B cell (primary cell): Measurements from ENCODE around the gene IKBKE. TPM values are rescaled to one million over a fixed set of nuclear protein-coding genes. Genes with fewer than 3 reads are reported as not detected.

Experiments used
- ATAC-seq: fragments of 200-7000 bp; cut with Tn5 transposase; one replicate; pipeline ENCODE4 v1.10.0; 2021; ENCODE audit warnings: low read depth, mild to moderate bottlenecking, moderate number of reproducible peaks, moderate library complexity
- CTCF ChIA-PET: fragments of 350-600 bp; sonication (Branson Sonifier 250); formaldehyde crosslinking; loops from one replicate; lab custom pipeline; 2021; ENCODE audit warnings: antibody characterized with exemption, inconsistent platforms; lab: Charles Lee
- POLR2A ChIA-PET: fragments of 350-600 bp; sonication (Branson Sonifier 250); formaldehyde crosslinking; loops from one replicate; lab custom pipeline; 2021; ENCODE audit warnings: antibody characterized with exemption; lab: Charles Lee
- DNase-seq: peaks from one replicate; pipeline ENCODE4 v3.0.0; 2013
- H2AFZ ChIP-seq: 2 replicates; pipeline ENCODE4 v1.6.1; 2012; ENCODE audit warnings: mild to moderate bottlenecking, low read depth, low read length; ENCODE audit not compliant: insufficient read depth, poor library complexity, severe bottlenecking
- H3K27ac ChIP-seq, 2 donors: 1 replicate in 1 of 2; 2 replicates in 1 of 2; pipeline ENCODE4 v1.5.1; 2012 to 2013; ENCODE audit warnings: low read length in 2 of 2, mild to moderate bottlenecking in 2 of 2, moderate library complexity in 1 of 2
- H3K27me3 ChIP-seq, 4 experiments: fragments of 200-600 bp in 1 of 4; sonication (generic) in 1 of 4; replicated peaks in 1 of 4; 1 replicate in 2 of 4; 2 replicates in 2 of 4; pipeline versions ENCODE4 v1.6.1 to v1.7.0; 2013 to 2016; ENCODE audit warnings: low read length in 3 of 4, mild to moderate bottlenecking in 2 of 4, mixed read lengths in 1 of 4, moderate library complexity in 1 of 4; ENCODE audit not compliant: insufficient read depth in 4 of 4, control insufficient read depth in 3 of 4; ENCODE audit errors: control extremely low read depth in 1 of 4
- H3K36me3 ChIP-seq, 2 experiments: replicated peaks in 1 of 2; 1 replicate in 1 of 2; 2 replicates in 1 of 2; pipeline versions ENCODE4 v1.6.1 to v1.7.1; 2013; ENCODE audit warnings: low read length in 1 of 2; ENCODE audit not compliant: insufficient read depth in 2 of 2, control insufficient read depth in 1 of 2; ENCODE audit errors: control extremely low read depth in 1 of 2, extremely low read depth in 1 of 2
- H3K4me1 ChIP-seq, 2 donors: fragments of 200-600 bp in 1 of 2; sonication (generic) in 1 of 2; 1 replicate in 1 of 2; 2 replicates in 1 of 2; pipeline versions ENCODE4 v1.5.1 to v1.6.1; 2013 to 2017; ENCODE audit warnings: low read length in 2 of 2; ENCODE audit not compliant: control insufficient read depth in 2 of 2, insufficient read depth in 2 of 2
- H3K4me2 ChIP-seq: replicated peaks from 2 replicates; pipeline ENCODE3; 2012; ENCODE audit warnings: mild to moderate bottlenecking, low read depth, low read length; ENCODE audit not compliant: poor library complexity, severe bottlenecking
- H3K4me3 ChIP-seq, 5 experiments: fragments of 200-600 bp in 1 of 5; sonication (generic) in 1 of 5; 1 replicate in 3 of 5; 2 replicates in 2 of 5; pipeline versions ENCODE4 v1.5.1 to v1.7.0; 2011 to 2016; ENCODE audit warnings: low read length in 4 of 5, mild to moderate bottlenecking in 4 of 5, low read depth in 2 of 5, control low read depth in 1 of 5, moderate library complexity in 1 of 5; ENCODE audit not compliant: insufficient read depth in 1 of 5; ENCODE audit errors: control extremely low read depth in 1 of 5, extremely low read depth in 1 of 5
- H3K79me2 ChIP-seq: fragments of 200-600 bp; sonication (generic); one replicate; pipeline ENCODE4 v1.6.0; 2016; ENCODE audit warnings: low read length; ENCODE audit not compliant: control insufficient read depth, insufficient read depth
- H3K9ac ChIP-seq: fragments of 200-600 bp; sonication (generic); 2 replicates; pipeline ENCODE4 v1.6.1; 2017; ENCODE audit warnings: mild to moderate bottlenecking, low read length, moderate library complexity
- H3K9me3 ChIP-seq, 3 donors: one replicate each; pipeline versions ENCODE4 v1.6.1 to v1.7.1; 2013; ENCODE audit warnings: low read length in 2 of 3; ENCODE audit not compliant: control insufficient read depth in 2 of 3, insufficient read depth in 1 of 3; ENCODE audit errors: control extremely low read depth in 1 of 3
- H4K20me1 ChIP-seq: 2 replicates; pipeline ENCODE4 v1.6.0; 2012; ENCODE audit warnings: mild to moderate bottlenecking, low read length; ENCODE audit not compliant: insufficient read depth, control insufficient read depth, poor library complexity, severe bottlenecking
- H3K27ac Mint-ChIP-seq: one replicate; pipeline ENCODE4 v1.8.0; 2021; ENCODE audit warnings: mixed read lengths
- H3K27me3 Mint-ChIP-seq: one replicate; pipeline ENCODE4 v1.8.0; 2021; ENCODE audit warnings: mixed read lengths
- H3K4me1 Mint-ChIP-seq: one replicate; pipeline ENCODE4 v1.8.0; 2021; ENCODE audit warnings: mixed read lengths
- H3K4me3 Mint-ChIP-seq: one replicate; pipeline ENCODE4 v1.8.0; 2021; ENCODE audit warnings: mixed read lengths
- H3K9me3 Mint-ChIP-seq: one replicate; pipeline ENCODE4 v1.8.0; 2022; ENCODE audit warnings: mixed read lengths; ENCODE audit not compliant: insufficient read depth
- EZH2 ChIP-seq: IDR thresholded peaks from 2 replicates; pipeline ENCODE4 v1.6.1; 2012; ENCODE audit warnings: borderline replicate concordance, low read depth, mild to moderate bottlenecking, moderate library complexity, low read length; ENCODE audit not compliant: insufficient read depth, poor library complexity, severe bottlenecking
- WGBS: methylation state at CpG from one replicate; pipeline ENCODE4 v1.1.5; 2013; ENCODE audit warnings: missing lambda C conversion rate; ENCODE audit not compliant: insufficient coverage; 5-methylcytosine and 5-hydroxymethylcytosine counted together
- intact Hi-C: fragments of 100-400 bp; cut with micrococcal nuclease; formaldehyde crosslinking; loops from one replicate; pipeline ENCODE4 v1.10.0; 2022
- polyA plus RNA-seq: library from polyadenylated mRNA; depleted of rRNA; stranded (reverse); fragments of >200 nt; gene quantifications from 2 replicates; pipeline ENCODE4 v1.2.3, GENCODE V29; 2012
- total RNA-seq, 2 donors: library from RNA; stranded (reverse); fragments of 120-200 nt in 1 of 2; gene quantifications; 1 replicate in 1 of 2; 2 replicates in 1 of 2; pipeline versions ENCODE4 v1.2.3 to v1.2.4, GENCODE V29; 2013 to 2022
- TF ChIP-seq, protein P1 (sequence below): fragments of 200-600 bp; IDR thresholded peaks from one replicate; pipeline ENCODE4 v1.8.0; 2022; ENCODE audit warnings: antibody characterized with exemption, mild to moderate bottlenecking

IKBKE gene
- total and polyA plus RNA-seq, 2 donors (not counting 1 experiment from before 2014, with no cell fraction given): 40.8 to 55.4 TPM

- H3K27ac ChIP-seq: no peak overlapping the region
- 88% methylated on average over 2 of the region's 4 CpGs for WGBS
- H3K9ac ChIP-seq: no peak overlapping the region
- no peak overlapping the region for H3K4me2 ChIP-seq
- intact Hi-C loops: no loop called here
- no peaks in the 10 kb centered on the region for H3K27me3 ChIP-seq
- Mint-ChIP-seq H3K9me3 (no peaks in the 10 kb centered on the region), H3K27ac (no peak overlapping the region), H3K4me3 (no peak overlapping the region), H3K27me3 (no peaks in the 10 kb centered on the region), H3K4me1 (no peaks in the 10 kb centered on the region)
- H3K4me3 ChIP-seq: no peak overlapping the region
- ATAC-seq (no peak), DNase-seq (no peak)
- H2AFZ ChIP-seq: no peak overlapping the region
- no peaks in the 10 kb centered on the region for H4K20me1 ChIP-seq
- no peaks in the 10 kb centered on the region for H3K79me2 ChIP-seq
- TF ChIP-seq EZH2: no peak
- TF ChIP-seq, protein P1, sequence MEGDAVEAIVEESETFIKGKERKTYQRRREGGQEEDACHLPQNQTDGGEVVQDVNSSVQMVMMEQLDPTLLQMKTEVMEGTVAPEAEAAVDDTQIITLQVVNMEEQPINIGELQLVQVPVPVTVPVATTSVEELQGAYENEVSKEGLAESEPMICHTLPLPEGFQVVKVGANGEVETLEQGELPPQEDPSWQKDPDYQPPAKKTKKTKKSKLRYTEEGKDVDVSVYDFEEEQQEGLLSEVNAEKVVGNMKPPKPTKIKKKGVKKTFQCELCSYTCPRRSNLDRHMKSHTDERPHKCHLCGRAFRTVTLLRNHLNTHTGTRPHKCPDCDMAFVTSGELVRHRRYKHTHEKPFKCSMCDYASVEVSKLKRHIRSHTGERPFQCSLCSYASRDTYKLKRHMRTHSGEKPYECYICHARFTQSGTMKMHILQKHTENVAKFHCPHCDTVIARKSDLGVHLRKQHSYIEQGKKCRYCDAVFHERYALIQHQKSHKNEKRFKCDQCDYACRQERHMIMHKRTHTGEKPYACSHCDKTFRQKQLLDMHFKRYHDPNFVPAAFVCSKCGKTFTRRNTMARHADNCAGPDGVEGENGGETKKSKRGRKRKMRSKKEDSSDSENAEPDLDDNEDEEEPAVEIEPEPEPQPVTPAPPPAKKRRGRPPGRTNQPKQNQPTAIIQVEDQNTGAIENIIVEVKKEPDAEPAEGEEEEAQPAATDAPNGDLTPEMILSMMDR: no peak
- H3K36me3 ChIP-seq: peaks cover 0 to 66% of the 10 kb centered on the region in 2 experiments
- ChIA-PET CTCF (no interaction called here), POLR2A (no interaction called here)
- no peaks in the 10 kb centered on the region for H3K9me3 ChIP-seq
- no peaks in the 10 kb centered on the region for H3K4me1 ChIP-seq
Observed at GRCh38 chr1:206447792-206448191, 22.5 kb upstream of the IKBKE start.

DNA sequence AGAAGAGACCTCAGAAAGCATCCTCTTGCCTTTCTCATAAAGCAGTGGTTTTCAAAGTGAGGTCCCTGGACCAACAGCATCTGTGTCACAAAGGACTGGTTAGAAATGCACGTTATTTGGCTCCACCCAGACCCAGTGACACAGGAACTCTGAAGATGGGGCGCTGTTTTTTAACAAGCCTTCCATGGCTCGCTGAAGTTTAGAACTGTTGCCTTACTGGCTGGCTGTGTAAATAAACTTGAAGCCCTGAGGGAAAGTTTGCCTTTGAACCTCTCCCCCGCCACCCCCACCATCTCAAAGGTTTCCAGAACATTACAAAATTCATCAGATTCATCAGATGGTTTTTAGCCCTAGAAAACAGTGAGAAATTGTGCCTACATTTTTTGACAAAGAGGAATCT lies 21.8 kb upstream of the IKBKE start:
- Histone ChIP-seq H3K4me1 (no peaks in the 10 kb centered on the region), H3K4me2 (no peak overlapping the region), H3K4me3 (no peak overlapping the region), H3K9ac (no peak overlapping the region), H3K9me3 (no peaks in the 10 kb centered on the region), H3K27me3 (no peaks in the 10 kb centered on the region), H4K20me1 (no peaks in the 10 kb centered on the region), H3K79me2 (no peaks in the 10 kb centered on the region), H3K27ac (no peak overlapping the region), H2AFZ (no peak overlapping the region), H3K36me3 (peaks cover 0 to 64% of the 10 kb centered on the region in 2 experiments)
- 90% methylated on average over 1 of the region's 4 CpGs for WGBS
- no peak overlapping the region for H3K4me3 Mint-ChIP-seq
- H3K27me3 Mint-ChIP-seq: no peaks in the 10 kb centered on the region
- ChIA-PET POLR2A (no interaction called here), CTCF (no interaction called here)
- TF ChIP-seq EZH2: no peak
- TF ChIP-seq, protein P1: no peak
- no peak for DNase-seq
- no peak for ATAC-seq
- intact Hi-C loops: no loop called here
- no peaks in the 10 kb centered on the region for H3K4me1 Mint-ChIP-seq
- H3K27ac Mint-ChIP-seq: no peak overlapping the region
- H3K9me3 Mint-ChIP-seq: no peaks in the 10 kb centered on the region
